Astrocyte of the cerebellum (primary cell): ENCODE data around the gene MAGI1.

Experiments
- DNase-seq: peaks from one replicate; pipeline ENCODE4 v3.0.0-alpha.2; 2011; ENCODE audit warnings: low read depth
- H3K4me3 ChIP-seq: 2 replicates; pipeline ENCODE4 v1.5.1; 2011; ENCODE audit warnings: mild to moderate bottlenecking, low read depth, low read length, moderate library complexity
- in situ Hi-C: cut with HindIII; loops from 2 replicates; pipeline ENCODE4 v1.10.0; 2017; ENCODE audit warnings: low sequenced_read_pairs
- TF ChIP-seq, protein P1 (sequence below): IDR thresholded peaks from 2 replicates; pipeline ENCODE4 v1.5.1; 2012; ENCODE audit warnings: low read length, low read depth, moderate library complexity, mild to moderate bottlenecking; ENCODE audit errors: missing control alignments

Gene MAGI1

DNA sequence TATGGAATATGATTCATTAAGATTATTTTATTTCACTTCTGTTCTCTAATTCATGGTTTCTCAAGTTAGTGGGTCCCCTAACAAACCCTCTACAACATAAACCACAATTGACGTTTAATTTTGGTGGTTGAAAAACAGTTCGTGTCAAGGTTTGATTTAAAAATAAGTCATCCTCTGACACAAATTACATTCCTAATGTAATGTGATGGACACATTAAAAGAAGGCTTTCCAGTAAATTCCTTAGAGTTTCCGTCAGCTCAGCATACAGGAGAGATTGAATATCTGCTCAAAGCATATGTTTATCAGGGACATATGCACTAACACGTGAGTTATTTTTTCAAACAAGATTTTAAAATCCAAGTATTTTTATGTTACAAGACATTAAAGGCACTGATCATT, 724.4 kb downstream of the MAGI1 start:
- in situ Hi-C loops: no loop called here
- TF ChIP-seq, protein P1, sequence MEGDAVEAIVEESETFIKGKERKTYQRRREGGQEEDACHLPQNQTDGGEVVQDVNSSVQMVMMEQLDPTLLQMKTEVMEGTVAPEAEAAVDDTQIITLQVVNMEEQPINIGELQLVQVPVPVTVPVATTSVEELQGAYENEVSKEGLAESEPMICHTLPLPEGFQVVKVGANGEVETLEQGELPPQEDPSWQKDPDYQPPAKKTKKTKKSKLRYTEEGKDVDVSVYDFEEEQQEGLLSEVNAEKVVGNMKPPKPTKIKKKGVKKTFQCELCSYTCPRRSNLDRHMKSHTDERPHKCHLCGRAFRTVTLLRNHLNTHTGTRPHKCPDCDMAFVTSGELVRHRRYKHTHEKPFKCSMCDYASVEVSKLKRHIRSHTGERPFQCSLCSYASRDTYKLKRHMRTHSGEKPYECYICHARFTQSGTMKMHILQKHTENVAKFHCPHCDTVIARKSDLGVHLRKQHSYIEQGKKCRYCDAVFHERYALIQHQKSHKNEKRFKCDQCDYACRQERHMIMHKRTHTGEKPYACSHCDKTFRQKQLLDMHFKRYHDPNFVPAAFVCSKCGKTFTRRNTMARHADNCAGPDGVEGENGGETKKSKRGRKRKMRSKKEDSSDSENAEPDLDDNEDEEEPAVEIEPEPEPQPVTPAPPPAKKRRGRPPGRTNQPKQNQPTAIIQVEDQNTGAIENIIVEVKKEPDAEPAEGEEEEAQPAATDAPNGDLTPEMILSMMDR: no peak
- no peak overlapping the region for H3K4me3 ChIP-seq
- no peak for DNase-seq

DNA sequence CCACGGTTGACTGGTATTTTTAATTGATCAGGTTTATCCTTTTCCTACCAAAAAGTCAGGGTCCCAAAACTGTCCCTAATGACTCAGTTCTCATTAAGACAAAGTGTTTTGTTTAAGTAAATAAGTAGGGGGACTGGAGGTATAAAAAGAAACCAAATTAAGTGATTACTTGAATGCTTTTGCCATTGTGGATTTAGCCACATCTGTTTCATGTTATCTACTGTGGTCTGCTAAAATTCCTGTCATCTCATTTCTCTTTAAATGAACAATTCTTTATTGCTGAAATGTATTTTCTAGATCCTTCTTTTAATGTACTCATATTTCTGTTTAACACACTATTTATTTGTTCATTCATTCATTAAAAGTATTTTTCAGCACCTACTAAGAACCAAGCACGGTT, 725.1 kb downstream of the MAGI1 start:
- TF ChIP-seq, protein P1: no peak
- in situ Hi-C loops: no loop called here
- peak; percentile 23 for DNase-seq
- H3K4me3 ChIP-seq: no peak overlapping the region

DNA sequence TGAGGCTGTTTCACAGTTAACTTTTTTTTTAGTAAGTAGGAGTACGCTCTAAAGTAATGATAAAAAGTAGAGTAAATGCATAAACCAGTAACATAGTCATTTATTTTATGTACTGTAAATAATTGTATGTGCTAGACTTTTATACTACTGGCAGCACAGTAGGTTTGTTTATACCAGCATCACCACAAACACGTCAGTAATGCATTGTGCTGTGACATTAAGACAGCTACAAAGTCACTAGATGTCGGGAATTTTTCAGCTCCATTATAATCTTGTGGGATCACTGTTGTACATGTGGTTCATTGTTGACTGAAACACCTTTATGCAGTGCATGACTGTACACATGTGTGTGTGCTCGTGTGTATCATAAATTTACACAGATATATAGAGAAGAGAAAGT, 732.9 kb downstream of the MAGI1 start:
- in situ Hi-C loops: no loop called here
- DNase-seq: no peak
- H3K4me3 ChIP-seq: no peak overlapping the region
- TF ChIP-seq, protein P1: no peak
